HepG2 (cell line): Measurements from ENCODE around the gene CNTN5. TPM values are rescaled to one million over a fixed set of nuclear protein-coding genes. Genes with fewer than 3 reads are reported as not detected.

Source experiments
- ATAC-seq: fragments of 200-7000 bp; cut with Tn5 transposase; 3 replicates; pipeline ENCODE4 v1.9.1; 2020; ENCODE audit warnings: mild to moderate bottlenecking, moderate library complexity
- BruUV-seq: library from RNA; stranded (reverse); fragments of 400-500 nt; replicated peaks from 2 replicates; lab custom pipeline; 2021; lab: Mats Ljungman, UMichigan
- CTCF ChIA-PET: fragments of 300-600 bp; formaldehyde crosslinking; extraction: SDS; loops from one replicate; lab custom pipeline; 2021; ENCODE audit warnings: low total read pairs, inconsistent platforms, low intra/inter-chr PET ratio; lab: Yijun Ruan, JAX
- POLR2A ChIA-PET: fragments of 350-600 bp; sonication (Branson Sonifier 250); formaldehyde crosslinking; loops from one replicate; lab custom pipeline; 2020; ENCODE audit warnings: antibody characterized with exemption, inconsistent platforms; lab: Yijun Ruan, JAX
- DNase-seq: peaks from one replicate; pipeline ENCODE4 v3.0.0-alpha.2; 2015; ENCODE audit warnings: low spot score
- FAIRE-seq: peaks from 3 replicates; lab custom pipeline; 2011; peaks lifted over from hg19 to GRCh38; lab: Jason Lieb, UNC
- H2AFZ ChIP-seq: one replicate; pipeline ENCODE4 v1.6.1; 2011; ENCODE audit warnings: low read length, inconsistent platforms
- H3K27ac ChIP-seq: fragments of 300-600 bp; 3 replicates; pipeline ENCODE4 v1.8.0; 2011; ENCODE audit warnings: mixed run types, mild to moderate bottlenecking, mixed read lengths, low read length, inconsistent platforms; ENCODE audit not compliant: insufficient read depth; ENCODE audit errors: extremely low read length
- H3K27me3 ChIP-seq, 2 experiments: fragments of 200-600 bp in 1 of 2; 2 replicates in 1 of 2; 3 replicates in 1 of 2; pipeline versions ENCODE4 v1.6.0 to v1.8.0; 2011; ENCODE audit warnings: low read length in 2 of 2, mild to moderate bottlenecking in 2 of 2, moderate library complexity in 2 of 2, inconsistent platforms in 1 of 2; ENCODE audit not compliant: insufficient read depth in 2 of 2, control insufficient read depth in 1 of 2
- H3K36me3 ChIP-seq, 2 experiments: fragments of 200-600 bp in 1 of 2; replicated peaks in 1 of 2; 2 replicates in 1 of 2; 3 replicates in 1 of 2; pipeline versions ENCODE4 v1.5.1 to v1.8.0; 2011; ENCODE audit warnings: low read length in 2 of 2, inconsistent platforms in 1 of 2; ENCODE audit not compliant: insufficient read depth in 2 of 2, control insufficient read depth in 1 of 2
- H3K4me1 ChIP-seq: 2 replicates; pipeline ENCODE4 v1.5.1; 2012; ENCODE audit warnings: low read length, inconsistent platforms; ENCODE audit not compliant: insufficient read depth
- H3K4me2 ChIP-seq: 2 replicates; pipeline ENCODE4 v1.6.0; 2011; ENCODE audit warnings: low read depth, low read length, inconsistent platforms
- H3K4me3 ChIP-seq, 3 experiments: fragments of 200-600 bp in 1 of 3; sonication (generic), shearing (Covaris generic) in 1 of 3; replicated peaks in 1 of 3; 2 replicates each; pipeline ENCODE4 v1.5.1; 2011 to 2016; ENCODE audit warnings: low read length in 3 of 3, inconsistent platforms in 2 of 3, low read depth in 2 of 3, mild to moderate bottlenecking in 2 of 3, control low read depth in 1 of 3, mixed read lengths in 1 of 3; ENCODE audit not compliant: insufficient read depth in 1 of 3
- H3K79me2 ChIP-seq: one replicate; pipeline ENCODE4 v1.6.1; 2011; ENCODE audit warnings: low read length, inconsistent platforms; ENCODE audit not compliant: insufficient read depth
- H3K9ac ChIP-seq: 2 replicates; pipeline ENCODE4 v1.6.0; 2011; ENCODE audit warnings: mild to moderate bottlenecking, low read depth, low read length, inconsistent platforms; ENCODE audit not compliant: insufficient read depth
- H3K9me3 ChIP-seq: 2 replicates; pipeline ENCODE4 v1.5.1; 2012; ENCODE audit warnings: mild to moderate bottlenecking, low read length
- H4K20me1 ChIP-seq: 2 replicates; pipeline ENCODE4 v1.6.0; 2011; ENCODE audit warnings: inconsistent platforms, mild to moderate bottlenecking, low read length, moderate library complexity; ENCODE audit not compliant: insufficient read depth
- ATF7 ChIP-seq, 2 experiments: fragments of 450-650 bp in 1 of 2; sonication (generic) in 1 of 2; formaldehyde crosslinking in 1 of 2; IDR thresholded peaks; 2 replicates each; pipeline versions ENCODE4 v1.4.0 to v1.6.1; 2016 to 2020; ENCODE audit warnings: antibody characterized with exemption in 1 of 2, mild to moderate bottlenecking in 1 of 2, missing genetic modification reagents in 1 of 2
- DMAP1 ChIP-seq: IDR thresholded peaks from 2 replicates; pipeline ENCODE4 v1.6.1; 2016
- KLF16 ChIP-seq, 2 experiments: sonication (generic) in 1 of 2; formaldehyde crosslinking in 1 of 2; IDR thresholded peaks; 2 replicates each; pipeline versions ENCODE4 v1.6.1 to v1.8.0; 2016 to 2023; ENCODE audit warnings: missing genetic modification reagents in 2 of 2, missing compliant biosample characterization in 1 of 2
- MXI1 ChIP-seq: IDR thresholded peaks from 3 replicates; pipeline ENCODE4 v1.6.1; 2012; ENCODE audit warnings: low read depth, low read length, inconsistent platforms, borderline replicate concordance
- ONECUT2 ChIP-seq: sonication (generic); formaldehyde crosslinking; IDR thresholded peaks from 2 replicates; pipeline ENCODE4 v1.4.0; 2020; ENCODE audit warnings: missing genetic modification reagents
- SIN3A ChIP-seq: IDR thresholded peaks from 2 replicates; pipeline ENCODE4 v1.6.1; 2011; ENCODE audit warnings: low read depth, mild to moderate bottlenecking, control low read depth, low read length, borderline replicate concordance
- TARDBP ChIP-seq: sonication (generic); formaldehyde crosslinking; IDR thresholded peaks from 2 replicates; pipeline ENCODE4 v1.8.0; 2022; ENCODE audit warnings: mild to moderate bottlenecking, missing genetic modification reagents
- ZNF10 ChIP-seq: sonication (generic); formaldehyde crosslinking; IDR thresholded peaks from 2 replicates; pipeline ENCODE4 v1.4.0; 2020; ENCODE audit warnings: mild to moderate bottlenecking, low read depth, missing genetic modification reagents, borderline replicate concordance
- ZNF335 ChIP-seq: sonication (generic); formaldehyde crosslinking; IDR thresholded peaks from 2 replicates; pipeline ENCODE4 v1.4.0; 2020; ENCODE audit warnings: missing genetic modification reagents
- ZNF33B ChIP-seq: sonication (generic); formaldehyde crosslinking; IDR thresholded peaks from 2 replicates; pipeline ENCODE4 v1.5.1; 2020; ENCODE audit warnings: mild to moderate bottlenecking, missing genetic modification reagents
- ZNF605 ChIP-seq: sonication (generic); formaldehyde crosslinking; IDR thresholded peaks from 2 replicates; pipeline ENCODE4 v1.8.0; 2022; ENCODE audit warnings: mild to moderate bottlenecking, missing genetic modification reagents
- WGBS: methylation state at CpG from one replicate; pipeline ENCODE4 v1.1.6; 2017; ENCODE audit warnings: low lambda C conversion rate; 5-methylcytosine and 5-hydroxymethylcytosine counted together
- in situ Hi-C: cut with HindIII; loops from 2 replicates; pipeline ENCODE4 v1.10.0; 2017; ENCODE audit warnings: low pct_unique_long_range_greater_than_20kb; ENCODE audit not compliant: extremely low pct_ligation_motif_present
- intact Hi-C: fragments of 100-400 bp; cut with micrococcal nuclease; formaldehyde crosslinking; loops from one replicate; pipeline ENCODE4 v1.10.0; 2022; ENCODE audit not compliant: unreplicated experiment
- polyA plus RNA-seq, 8 experiments: library from polyadenylated mRNA; depleted of rRNA in 3 of 8; stranded (reverse) in 7 of 8; unstranded in 1 of 8; fragments of >200 nt; fragmentation: Illumina TruSeq in 4 of 8; extraction: Trizol in 4 of 8; gene quantifications; 2 replicates each; pipeline versions ENCODE4 v1.2.1 to v1.2.3, GENCODE V29; 2011 to 2016; ENCODE audit warnings: low read depth in 4 of 8, missing spikeins in 1 of 8, mixed read lengths in 1 of 8; ENCODE audit not compliant: insufficient read depth in 1 of 8
- total RNA-seq, 5 experiments: library from RNA; depleted of rRNA; stranded (reverse); fragments of >200 nt; fragmentation: Illumina TruSeq; extraction: Trizol; gene quantifications; 2 replicates each; pipeline ENCODE4 v1.2.3, GENCODE V29; 2016; ENCODE audit warnings: low read depth in 1 of 5
- TF ChIP-seq, protein P1 (sequence below): sonication (generic); formaldehyde crosslinking; IDR thresholded peaks from 2 replicates; pipeline ENCODE4 v1.9.0; 2021; ENCODE audit warnings: missing genetic modification reagents, borderline replicate concordance
- TF ChIP-seq, protein P2 (sequence below): sonication (generic); formaldehyde crosslinking; conservative IDR thresholded peaks from 2 replicates; pipeline ENCODE4 v1.5.0; 2020; ENCODE audit warnings: missing genetic modification reagents

The CNTN5 gene
- total and polyA plus RNA-seq, 2 of the 13 experiments (the other 11 are each of a cell fraction or from before 2014, with no cell fraction given): not detected

DNA sequence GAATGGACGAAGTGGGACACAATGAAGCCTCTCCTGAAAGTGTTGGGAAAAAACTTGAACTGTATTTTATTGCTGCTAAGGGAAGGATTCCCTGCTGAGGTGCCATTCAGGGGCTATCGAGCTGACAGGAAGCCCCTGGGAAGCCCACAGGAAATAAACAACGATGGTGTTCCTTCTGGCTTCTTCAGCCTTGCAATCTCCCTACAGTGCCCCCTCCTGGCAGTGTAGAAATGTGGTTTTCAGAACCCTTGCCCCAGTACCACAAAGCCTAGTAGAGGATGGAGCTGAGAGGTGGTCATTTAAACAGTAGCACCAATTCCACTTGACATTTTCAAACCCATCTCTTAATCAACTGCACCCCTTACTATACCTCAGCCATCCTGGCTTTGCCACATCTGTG lies 989.6 kb downstream of the CNTN5 start (continued):
- TF ChIP-seq ZNF335 (CRISPR knock-in tag): no peak

DNA sequence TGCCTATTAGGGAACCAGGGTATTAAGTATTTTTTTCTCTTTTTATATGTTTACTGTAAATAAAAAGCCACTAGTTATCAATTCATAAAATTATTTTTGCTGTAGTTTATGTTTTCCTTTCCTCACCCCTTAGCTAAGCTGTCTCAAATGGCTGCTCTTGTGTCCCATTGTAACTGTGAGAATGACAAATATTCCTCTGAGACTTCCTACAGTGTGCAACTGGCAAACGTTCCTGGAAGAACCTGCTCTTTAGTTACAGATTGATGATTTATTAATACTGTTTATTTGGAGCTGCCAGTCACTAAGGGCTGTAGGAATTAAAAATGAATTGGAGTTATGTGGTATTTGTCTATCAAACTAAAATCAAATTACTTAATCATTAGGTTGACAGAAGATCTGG lies 990.9 kb downstream of the CNTN5 start:
- TF ChIP-seq ATF7 (IDR thresholded peaks at IDR 0.05) (no peak), ATF7 (CRISPR knock-in tag; IDR thresholded peaks at IDR 0.05) (no peak), ZNF10 (CRISPR knock-in tag) (no peak), TARDBP (CRISPR knock-in tag) (no peak), DMAP1 (CRISPR knock-in tag) (no peak), MXI1 (no peak), ONECUT2 (CRISPR knock-in tag) (no peak), SIN3A (no peak), KLF16 (CRISPR knock-in tag; IDR thresholded peaks at IDR 0.05) (no peak), ZNF33B (CRISPR knock-in tag) (no peak), ZNF605 (CRISPR knock-in tag) (no peak)
- TF ChIP-seq, protein P1, sequence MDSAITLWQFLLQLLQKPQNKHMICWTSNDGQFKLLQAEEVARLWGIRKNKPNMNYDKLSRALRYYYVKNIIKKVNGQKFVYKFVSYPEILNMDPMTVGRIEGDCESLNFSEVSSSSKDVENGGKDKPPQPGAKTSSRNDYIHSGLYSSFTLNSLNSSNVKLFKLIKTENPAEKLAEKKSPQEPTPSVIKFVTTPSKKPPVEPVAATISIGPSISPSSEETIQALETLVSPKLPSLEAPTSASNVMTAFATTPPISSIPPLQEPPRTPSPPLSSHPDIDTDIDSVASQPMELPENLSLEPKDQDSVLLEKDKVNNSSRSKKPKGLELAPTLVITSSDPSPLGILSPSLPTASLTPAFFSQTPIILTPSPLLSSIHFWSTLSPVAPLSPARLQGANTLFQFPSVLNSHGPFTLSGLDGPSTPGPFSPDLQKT: no peak
- TF ChIP-seq, protein P2, sequence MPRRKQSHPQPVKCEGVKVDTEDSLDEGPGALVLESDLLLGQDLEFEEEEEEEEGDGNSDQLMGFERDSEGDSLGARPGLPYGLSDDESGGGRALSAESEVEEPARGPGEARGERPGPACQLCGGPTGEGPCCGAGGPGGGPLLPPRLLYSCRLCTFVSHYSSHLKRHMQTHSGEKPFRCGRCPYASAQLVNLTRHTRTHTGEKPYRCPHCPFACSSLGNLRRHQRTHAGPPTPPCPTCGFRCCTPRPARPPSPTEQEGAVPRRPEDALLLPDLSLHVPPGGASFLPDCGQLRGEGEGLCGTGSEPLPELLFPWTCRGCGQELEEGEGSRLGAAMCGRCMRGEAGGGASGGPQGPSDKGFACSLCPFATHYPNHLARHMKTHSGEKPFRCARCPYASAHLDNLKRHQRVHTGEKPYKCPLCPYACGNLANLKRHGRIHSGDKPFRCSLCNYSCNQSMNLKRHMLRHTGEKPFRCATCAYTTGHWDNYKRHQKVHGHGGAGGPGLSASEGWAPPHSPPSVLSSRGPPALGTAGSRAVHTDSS (CRISPR knock-in tag): no peak
- H3K79me2 ChIP-seq: no peaks in the 10 kb centered on the region
- H3K4me2 ChIP-seq: no peak overlapping the region
- FAIRE-seq (no peak), ATAC-seq (no peak), DNase-seq (no peak)
- H3K4me1 ChIP-seq: no peaks in the 10 kb centered on the region
- no peak overlapping the region for H3K27ac ChIP-seq
- no peak overlapping the region for H3K4me3 ChIP-seq
- CTCF ChIA-PET: no interaction called here
- H3K36me3 ChIP-seq: no peaks in the 10 kb centered on the region
- POLR2A ChIA-PET: no interaction called here
- in situ Hi-C loops (no loop called here), intact Hi-C loops (no loop called here)
- H3K27me3 ChIP-seq: no peaks in the 10 kb centered on the region
- BruUV-seq: no TSS peak
- H2AFZ ChIP-seq: no peak overlapping the region
- no peaks in the 10 kb centered on the region for H4K20me1 ChIP-seq
- H3K9ac ChIP-seq: no peak overlapping the region
- WGBS: 0% methylated on average over 1 of the region's 1 CpG
- peaks cover 19% of the 10 kb centered on the region for H3K9me3 ChIP-seq
